Spleen (tissue), 7 donors: ENCODE data around the gene TATDN3.

ENCODE experiments used
- CTCF ChIP-seq, 11 experiments: fragments of 200-600 bp in 7 of 11; fragments of 450-650 bp in 4 of 11; sonication (generic) in 4 of 11; IDR thresholded peaks in 8 of 11; conservative IDR thresholded peaks in 3 of 11; 1 replicate in 7 of 11; 2 replicates in 4 of 11; pipeline versions ENCODE4 v1.4.0 to v1.8.0; 2016 to 2021; ENCODE audit warnings: antibody characterized with exemption in 11 of 11, inconsistent platforms in 4 of 11, mild to moderate bottlenecking in 1 of 11
- POLR2A ChIP-seq, 3 donors: fragments of 450-650 bp; IDR thresholded peaks; one replicate each; pipeline ENCODE4 v1.5.1; 2017; ENCODE audit warnings: antibody characterized with exemption in 3 of 3, mild to moderate bottlenecking in 1 of 3
- donor health status: DM: no; HTN: no; CAD: no; lungs with moderate emphysema.
- donor health status: DM: no; HTN: no; CAD: no.
- donor health status: DM: no; HTN: no; CAD: no.

DNA sequence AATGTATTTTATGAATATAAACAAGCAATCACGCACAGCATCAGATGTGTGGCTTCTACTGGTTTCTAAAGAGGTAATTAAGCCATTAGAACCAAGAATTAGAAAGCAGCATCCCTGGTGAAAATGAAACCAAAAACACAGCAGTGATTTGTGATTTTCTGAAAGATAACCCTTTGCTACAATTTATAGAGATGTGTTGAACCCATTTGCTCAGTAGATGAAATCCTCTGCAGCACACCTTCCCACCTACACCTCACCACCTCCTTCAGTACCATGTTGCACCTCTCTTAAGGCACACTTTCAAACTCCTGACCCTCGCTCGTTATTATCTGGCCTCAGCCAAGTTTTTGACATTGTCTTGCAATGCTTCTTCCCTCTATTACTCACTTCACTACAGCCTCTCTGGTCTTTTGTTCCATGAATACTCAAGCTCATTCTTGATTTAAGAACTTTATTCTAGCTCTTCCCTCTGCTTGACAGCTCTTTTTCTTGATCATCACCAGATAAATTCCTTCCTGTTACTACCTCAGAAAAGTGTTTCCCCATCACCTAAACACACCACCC, 38.7 kb upstream of the TATDN3 start:
- TF ChIP-seq CTCF (IDR thresholded peaks at IDR 0.05 in 8 of 11, conservative IDR thresholded peaks at IDR 0.05 in 3 of 11) (no peak), POLR2A (IDR thresholded peaks at IDR 0.05) (no peak)
